GM12865 (cell line): ENCODE measurements around the gene NANOS2.
"Not testable (repeated sequence)": the region's sequence is repeated elsewhere in the genome, so short reads cannot be mapped to it uniquely, and the experiment has no call there.

Experiments
- DNase-seq: peaks from one replicate; pipeline ENCODE4 v3.0.0; 2010; ENCODE audit warnings: low read depth
- H3K4me3 ChIP-seq: 2 replicates; pipeline ENCODE4 v1.5.1; 2011; ENCODE audit warnings: mild to moderate bottlenecking, low read depth, low read length, control low read depth
- TF ChIP-seq, protein P1 (sequence below): IDR thresholded peaks from 2 replicates; pipeline ENCODE4 v1.5.1; 2011; ENCODE audit warnings: low read length, control low read depth, low read depth, inconsistent platforms; ENCODE audit not compliant: insufficient read depth; ENCODE audit errors: missing control alignments

Gene NANOS2

DNA sequence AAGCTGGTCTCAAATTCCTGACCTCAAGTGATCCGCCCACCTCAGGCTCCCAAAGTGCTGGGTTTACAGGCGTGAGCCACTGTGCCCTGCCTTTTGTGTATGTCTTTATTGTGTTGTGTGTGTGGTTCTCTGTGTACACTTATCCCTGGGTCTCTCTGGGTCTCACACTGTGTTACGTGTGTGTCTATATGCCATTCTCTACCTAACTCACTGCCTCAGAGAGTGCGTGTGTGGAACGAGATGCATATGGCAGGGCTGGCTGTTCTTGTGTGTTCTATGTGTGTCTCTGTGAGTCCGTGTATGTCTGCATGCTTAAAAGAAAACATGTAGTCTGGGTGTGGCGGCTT lies 40.0 kb downstream of the NANOS2 start:
- no peak for DNase-seq
- TF ChIP-seq, protein P1, sequence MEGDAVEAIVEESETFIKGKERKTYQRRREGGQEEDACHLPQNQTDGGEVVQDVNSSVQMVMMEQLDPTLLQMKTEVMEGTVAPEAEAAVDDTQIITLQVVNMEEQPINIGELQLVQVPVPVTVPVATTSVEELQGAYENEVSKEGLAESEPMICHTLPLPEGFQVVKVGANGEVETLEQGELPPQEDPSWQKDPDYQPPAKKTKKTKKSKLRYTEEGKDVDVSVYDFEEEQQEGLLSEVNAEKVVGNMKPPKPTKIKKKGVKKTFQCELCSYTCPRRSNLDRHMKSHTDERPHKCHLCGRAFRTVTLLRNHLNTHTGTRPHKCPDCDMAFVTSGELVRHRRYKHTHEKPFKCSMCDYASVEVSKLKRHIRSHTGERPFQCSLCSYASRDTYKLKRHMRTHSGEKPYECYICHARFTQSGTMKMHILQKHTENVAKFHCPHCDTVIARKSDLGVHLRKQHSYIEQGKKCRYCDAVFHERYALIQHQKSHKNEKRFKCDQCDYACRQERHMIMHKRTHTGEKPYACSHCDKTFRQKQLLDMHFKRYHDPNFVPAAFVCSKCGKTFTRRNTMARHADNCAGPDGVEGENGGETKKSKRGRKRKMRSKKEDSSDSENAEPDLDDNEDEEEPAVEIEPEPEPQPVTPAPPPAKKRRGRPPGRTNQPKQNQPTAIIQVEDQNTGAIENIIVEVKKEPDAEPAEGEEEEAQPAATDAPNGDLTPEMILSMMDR, result no peak
- H3K4me3 ChIP-seq, result no peak overlapping the region

DNA sequence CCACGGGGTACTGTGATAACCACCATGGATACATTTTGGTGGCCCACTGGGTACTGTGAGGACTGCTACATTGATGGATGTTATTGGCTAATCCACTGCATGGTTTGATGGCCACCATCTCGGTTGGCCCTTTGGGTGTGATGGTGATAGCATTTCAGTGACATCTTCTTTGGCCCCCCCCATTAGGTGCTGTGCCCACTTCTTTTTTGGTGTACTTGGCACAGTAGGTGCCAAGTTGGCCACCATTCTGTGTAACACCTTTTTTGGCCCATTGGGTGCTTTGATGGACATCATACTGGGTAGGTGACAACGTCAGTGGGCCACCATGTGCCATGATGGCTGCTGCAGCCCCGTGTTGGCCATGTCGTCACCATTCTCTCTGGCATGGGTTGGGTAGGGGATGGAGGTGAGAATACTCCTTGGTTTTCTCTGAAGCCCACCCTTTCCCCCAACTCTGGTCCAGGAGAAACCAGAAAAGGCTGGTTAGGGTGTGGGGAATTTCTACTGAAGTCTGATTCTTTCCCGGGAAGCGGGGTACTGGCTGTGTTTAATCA lies 41.3 kb downstream of the NANOS2 start:
- no peak overlapping the region for H3K4me3 ChIP-seq
- TF ChIP-seq, protein P1, result no peak
- no peak for DNase-seq

DNA sequence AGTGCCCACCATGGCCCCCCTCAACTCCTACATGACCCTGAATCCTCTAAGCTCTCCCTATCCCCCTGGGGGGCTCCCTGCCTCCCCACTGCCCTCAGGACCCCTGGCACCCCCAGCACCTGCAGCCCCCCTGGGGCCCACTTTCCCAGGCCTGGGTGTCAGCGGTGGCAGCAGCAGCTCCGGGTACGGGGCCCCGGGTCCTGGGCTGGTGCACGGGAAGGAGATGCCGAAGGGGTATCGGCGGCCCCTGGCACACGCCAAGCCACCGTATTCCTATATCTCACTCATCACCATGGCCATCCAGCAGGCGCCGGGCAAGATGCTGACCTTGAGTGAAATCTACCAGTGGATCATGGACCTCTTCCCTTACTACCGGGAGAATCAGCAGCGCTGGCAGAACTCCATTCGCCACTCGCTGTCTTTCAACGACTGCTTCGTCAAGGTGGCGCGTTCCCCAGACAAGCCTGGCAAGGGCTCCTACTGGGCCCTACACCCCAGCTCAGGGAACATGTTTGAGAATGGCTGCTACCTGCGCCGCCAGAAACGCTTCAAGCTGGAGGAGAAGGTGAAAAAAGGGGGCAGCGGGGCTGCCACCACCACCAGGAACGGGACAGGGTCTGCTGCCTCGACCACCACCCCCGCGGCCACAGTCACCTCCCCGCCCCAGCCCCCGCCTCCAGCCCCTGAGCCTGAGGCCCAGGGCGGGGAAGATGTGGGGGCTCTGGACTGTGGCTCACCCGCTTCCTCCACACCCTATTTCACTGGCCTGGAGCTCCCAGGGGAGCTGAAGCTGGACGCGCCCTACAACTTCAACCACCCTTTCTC lies 42.3 kb downstream of the NANOS2 start:
- TF ChIP-seq, protein P1, result no peak
- no peak overlapping the region for H3K4me3 ChIP-seq
- DNase-seq, result no peak

DNA sequence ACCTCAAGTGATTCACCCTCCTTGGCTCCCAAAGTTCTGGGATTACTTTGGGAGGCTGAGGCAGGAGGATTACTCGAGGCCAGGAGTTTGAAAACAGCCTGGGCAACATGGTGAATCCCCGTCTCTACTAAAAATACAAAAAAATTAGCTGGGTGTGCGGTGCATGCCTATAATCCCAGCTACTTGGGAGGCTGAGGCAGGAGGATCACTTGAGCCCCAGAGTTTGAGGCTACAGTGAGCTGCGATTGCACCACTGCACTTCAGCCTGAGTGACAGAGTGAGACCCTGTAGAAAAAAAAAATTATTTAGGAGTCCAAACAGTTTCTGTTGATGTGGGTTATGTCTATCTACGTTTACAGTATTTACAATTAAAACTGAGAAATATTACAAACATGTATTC lies 43.8 kb downstream of the NANOS2 start:
- H3K4me3 ChIP-seq, result no peak overlapping the region
- DNase-seq, result no peak
- TF ChIP-seq, protein P1, result no peak

- H3K4me3 ChIP-seq, result not testable (repeated sequence)
Observed at GRCh38 chr19:45867241-45867640, 47.3 kb downstream of the NANOS2 start.

DNA sequence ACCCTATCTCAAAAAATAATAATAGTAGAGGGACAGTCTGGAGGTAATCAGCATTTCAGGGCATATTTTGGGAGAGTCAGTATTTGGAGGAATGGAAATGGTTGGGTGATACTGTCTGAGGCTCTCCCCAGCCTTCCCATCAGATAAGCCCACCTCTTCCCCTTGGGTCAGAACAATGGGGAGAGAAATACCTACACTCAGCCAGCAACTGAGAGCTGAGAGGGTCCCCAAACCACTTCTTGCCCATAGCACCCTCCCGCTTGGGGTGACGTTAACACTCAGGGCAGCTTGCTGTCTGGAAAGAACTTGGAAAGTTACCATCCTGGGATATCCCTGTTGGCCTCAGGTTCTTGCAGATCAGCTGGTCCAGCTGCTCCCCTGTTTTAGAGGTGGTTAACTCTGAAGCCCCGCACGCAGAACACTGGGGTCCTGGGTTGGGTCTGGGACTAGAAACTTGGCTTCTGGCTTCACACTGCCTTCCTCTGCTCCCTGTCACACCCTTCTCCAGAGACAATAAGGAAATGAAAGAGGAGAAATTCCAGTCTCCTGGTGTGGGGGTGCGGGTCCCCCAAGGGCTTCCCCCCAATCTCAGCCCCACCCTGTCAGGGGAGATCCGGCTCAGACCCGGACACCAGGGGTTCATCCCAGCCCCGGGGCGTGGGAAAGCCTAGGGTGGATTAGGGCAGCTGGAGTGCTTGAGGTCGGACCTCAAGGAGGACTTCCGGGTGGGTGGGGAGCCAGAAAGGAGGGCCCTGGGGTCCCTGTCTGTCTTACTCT lies 48.0 kb downstream of the NANOS2 start:
- no peak overlapping the region for H3K4me3 ChIP-seq
- no peak for DNase-seq
- TF ChIP-seq, protein P1, result no peak

More at GRCh38 chr19:45867241-45867640, 47.3 kb downstream of the NANOS2 start:
- not testable (repeated sequence) for DNase-seq

- TF ChIP-seq, protein P1, result no peak
- no peak overlapping the region for H3K4me3 ChIP-seq
- no peak for DNase-seq
Observed at GRCh38 chr19:45865269-45865948, 49.2 kb downstream of the NANOS2 start.
